HG02642 (cell line): ENCODE measurements around the gene PPP6C.
"Not testable (repeated sequence)": the region's sequence is repeated elsewhere in the genome, so short reads cannot be mapped to it uniquely, and the experiment has no call there.

ENCODE experiments used
- ATAC-seq: cut with Tn5 transposase; IDR thresholded peaks from one replicate; pipeline ENCODE4 v1.9.1; 2021; ENCODE audit warnings: mild to moderate bottlenecking; ENCODE audit not compliant: unreplicated experiment, poor library complexity

PPP6C gene

DNA sequence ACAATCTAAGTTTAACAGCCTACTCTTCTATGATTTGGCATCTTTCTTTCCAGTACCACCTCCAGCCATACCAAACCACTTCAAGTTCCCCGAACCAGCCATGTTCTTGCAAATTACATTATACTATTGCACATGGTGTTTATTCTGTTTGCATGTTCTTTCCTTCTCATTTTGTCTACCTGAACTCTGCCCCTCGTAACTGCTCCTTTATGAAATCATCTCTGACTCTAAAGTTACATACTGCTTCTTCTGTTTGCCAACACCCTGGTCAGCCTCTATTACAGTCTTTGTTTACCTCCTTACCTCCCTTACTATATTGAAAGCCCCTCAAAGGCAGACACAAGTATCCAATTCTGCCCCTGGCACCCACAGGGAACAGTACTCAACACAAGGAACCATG lies 6.0 kb downstream of the PPP6C start:
- ATAC-seq: no peak

DNA sequence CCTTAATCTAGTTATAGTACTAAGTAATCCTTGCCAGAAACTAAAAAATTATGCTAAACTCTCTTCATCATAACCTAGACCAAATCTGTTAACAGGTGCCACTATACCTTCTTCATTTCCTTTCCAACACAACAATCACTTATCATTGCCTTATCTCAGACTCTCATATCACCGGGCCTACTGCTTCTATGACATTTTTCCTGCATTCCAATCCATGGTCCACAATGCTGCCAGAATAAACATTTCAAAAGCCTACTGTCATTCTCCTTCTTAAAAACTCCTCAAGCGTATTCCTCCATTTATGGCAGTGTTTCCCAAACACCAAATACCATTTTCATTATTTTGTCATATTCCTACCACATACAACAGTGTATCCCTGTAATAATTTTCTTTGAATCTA lies 6.5 kb downstream of the PPP6C start:
- no peak for ATAC-seq

DNA sequence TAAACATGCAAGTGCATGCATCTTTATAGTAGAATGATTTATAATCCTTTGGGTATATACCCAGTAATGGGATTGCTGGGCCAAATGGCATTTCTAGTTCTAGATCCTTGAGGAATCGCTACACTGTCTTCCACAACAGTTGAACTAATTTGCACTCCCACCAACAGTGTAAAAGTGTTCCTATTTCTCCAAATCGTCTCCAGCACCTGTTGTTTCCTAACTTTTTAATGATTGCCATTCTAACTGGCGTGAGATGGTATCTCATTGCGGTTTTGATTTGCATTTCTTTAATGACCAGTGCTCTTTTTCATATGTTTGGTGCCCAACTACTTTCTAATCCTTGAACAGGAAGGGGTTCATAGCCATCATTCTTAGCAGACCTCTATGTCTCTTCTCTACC lies 7.8 kb downstream of the PPP6C start:
- not testable (repeated sequence) for ATAC-seq

DNA sequence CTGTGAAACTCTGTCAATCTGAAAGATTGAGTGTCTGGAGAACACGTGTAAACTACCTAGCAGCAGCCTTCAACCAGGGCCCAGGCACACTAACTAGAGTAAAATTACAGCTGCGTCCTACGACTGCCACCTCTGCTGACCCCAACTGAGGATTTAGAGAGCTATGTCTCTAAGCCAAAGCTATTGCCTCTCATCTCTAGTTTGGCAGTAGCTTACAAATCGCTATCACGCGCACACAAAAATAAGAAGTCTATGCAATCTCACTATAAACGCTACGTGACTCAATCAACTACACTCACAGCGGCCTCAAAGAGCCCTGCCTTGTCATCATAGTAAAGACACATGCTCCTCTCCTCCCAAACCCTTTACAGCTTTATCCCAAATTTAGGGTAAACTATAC lies 8.7 kb downstream of the PPP6C start:
- no peak for ATAC-seq

DNA sequence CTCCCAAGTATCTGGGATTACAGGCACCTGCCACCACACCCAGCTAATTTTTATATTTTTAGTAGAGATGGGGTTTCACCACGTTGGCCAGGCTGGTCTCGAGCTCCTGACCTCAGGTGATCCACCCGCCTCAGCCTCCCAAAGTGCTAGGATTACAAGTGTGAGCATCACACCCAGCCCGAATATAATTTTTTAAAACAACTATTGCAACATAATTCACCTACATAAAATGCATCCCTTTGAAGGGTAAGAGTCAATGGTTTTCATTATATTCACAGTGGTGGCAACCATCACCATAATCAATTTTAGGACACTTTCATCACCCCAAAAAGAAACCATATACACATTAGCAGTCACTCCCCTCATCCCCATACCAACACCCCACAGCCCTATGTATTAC lies 9.8 kb downstream of the PPP6C start:
- ATAC-seq: not testable (repeated sequence)

DNA sequence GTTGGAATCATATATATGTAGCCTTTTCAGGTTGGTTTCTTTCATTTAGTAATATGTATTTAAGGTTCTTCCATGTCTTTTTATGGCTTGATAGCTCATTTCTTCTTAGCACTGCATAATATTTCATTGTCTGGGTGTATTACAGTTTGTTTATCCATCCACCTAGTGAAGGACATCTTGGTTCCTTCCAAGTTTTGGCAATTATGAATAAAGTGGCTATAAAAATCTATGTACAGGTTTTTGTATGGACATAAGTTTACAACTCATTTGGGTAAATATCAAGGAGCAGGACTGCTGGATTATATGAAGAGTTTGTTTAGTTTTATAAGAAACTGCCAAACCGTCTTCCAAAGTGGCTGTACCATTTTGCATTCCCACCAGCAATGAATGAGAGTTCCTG lies 11.7 kb downstream of the PPP6C start:
- no peak for ATAC-seq

DNA sequence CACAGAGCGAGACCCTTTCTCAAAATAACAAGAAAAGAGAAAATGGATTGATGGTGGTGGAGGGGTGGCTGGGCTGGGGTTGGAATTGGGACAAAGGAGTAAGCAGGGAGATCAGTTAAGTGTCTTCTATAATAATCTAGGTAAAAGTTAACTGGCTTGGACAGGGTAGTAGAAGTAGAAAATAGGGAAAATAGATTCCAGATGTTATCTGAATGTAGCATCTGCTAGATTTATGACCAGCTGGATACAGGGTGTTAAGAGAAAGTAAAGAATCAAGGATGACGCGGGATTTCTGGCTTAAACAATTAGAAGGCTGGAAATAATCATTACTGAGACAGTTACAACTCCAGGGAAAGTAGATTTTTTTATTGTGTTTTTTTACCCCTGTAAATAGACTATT lies 13.0 kb downstream of the PPP6C start:
- ATAC-seq: no peak

DNA sequence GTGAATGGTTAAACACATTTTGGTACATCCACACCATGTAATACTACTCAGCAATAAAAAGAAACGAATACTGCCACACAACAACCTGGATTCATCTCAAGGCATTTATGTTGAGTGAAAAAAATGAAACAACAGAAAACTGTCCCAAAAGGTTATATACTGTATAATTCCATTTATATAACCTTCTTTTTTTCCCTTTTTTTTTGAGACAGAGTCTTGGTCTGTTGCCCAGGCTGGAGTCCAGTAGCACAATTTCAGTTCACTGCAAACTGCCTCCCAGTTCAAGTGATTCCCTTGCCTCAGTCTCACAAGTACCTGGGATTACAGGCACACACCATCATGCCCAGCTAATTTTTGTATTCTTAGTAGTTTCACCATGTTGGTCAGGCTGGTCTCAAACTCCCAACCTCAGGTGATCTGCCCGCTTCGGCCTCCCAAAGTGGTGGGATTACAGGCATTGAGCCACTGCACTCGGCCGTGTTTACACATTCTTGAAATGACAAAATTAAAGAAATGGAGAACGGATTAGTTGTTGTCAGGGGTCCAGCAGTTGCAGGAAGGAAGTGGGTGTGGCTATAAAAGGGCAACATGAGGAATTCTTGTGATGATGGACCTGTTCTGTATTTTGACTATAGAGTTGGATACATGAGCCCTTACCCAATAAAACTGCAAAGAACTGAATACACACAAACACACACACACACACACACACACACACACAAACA lies 17.4 kb downstream of the PPP6C start:
- no peak for ATAC-seq

DNA sequence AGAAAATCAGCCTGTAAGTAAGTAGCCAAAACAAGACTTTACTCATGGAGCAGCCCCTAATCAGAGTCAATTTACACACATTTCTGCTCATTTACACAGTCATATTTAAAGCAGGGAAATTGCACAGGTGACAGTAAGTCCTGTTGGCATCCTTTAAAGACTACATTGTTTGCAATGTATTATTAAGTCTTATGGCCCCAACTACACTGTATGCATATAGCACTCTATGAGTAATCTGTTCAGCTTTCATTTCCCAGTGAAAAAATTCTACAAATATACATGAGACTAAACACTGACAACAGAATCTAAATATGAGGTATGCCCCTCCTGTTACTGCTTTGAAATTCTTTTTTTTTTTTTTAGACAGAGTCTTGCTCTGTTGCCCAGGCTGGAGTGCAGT lies 19.7 kb downstream of the PPP6C start:
- ATAC-seq: no peak

DNA sequence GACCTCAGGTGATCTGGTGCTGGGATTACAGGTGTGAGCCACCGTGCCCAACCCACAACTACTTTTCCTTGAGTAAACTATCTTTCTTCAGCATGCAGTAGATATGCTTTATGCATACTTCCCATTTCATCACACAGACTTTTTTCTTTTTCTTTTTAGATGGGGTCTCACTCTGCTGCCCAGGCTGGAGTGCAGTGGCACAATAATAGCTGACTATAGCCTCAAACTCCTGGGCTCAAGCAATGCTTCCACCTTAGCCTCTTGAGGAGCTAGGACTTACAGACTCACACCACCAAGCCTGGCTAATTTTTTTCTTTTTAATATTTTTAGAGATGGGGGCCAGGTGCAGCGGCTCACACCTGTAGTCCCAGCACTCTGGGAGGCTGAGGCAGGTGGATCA lies 22.8 kb downstream of the PPP6C start:
- ATAC-seq: no peak

DNA sequence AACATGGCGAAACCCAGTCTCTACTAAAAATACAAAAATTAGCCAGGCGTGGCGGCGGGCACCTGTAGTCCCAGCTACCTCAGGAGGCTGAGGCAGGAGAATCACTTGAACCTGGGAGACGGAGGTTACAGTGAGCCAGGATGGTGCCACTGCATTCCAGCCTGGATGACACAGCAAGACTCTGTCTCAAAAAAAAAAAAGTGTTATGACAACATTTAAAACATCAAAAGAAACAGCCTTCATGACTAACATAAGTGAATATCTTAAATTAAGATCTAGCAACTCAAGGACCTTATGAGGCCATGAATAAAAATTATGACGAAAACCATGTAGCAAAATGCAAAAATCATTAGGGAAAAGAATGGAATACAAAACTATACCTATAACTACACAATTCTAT lies 26.7 kb downstream of the PPP6C start:
- not testable (repeated sequence) for ATAC-seq

DNA sequence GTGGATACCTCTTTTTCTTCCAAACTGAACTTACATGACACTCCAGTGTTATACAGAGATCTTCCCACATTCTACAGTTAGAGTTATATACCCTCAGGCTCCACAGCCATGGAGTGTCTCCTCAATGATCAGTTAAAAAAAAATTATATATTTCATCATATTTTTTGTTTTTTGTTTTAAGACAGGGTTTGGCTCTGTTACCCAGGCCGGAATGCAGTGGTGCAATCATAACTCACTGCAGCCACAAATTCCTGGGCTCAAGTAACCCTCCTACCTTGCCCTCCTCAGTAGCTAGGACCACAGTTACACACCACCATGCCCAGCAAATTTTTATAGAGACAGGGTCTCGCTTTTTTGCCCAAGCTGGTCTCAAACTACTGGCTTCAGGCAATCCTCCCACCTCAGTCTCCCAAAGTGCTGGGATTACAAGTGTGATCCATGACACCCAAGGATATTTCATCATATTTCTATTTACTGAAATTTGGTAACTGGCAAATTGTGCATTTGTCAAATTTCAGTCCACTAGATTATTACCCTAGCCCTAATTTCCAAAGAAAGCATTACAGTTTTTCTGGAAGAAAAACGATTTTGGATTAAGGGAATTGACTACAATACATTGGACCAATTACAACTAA lies 28.2 kb downstream of the PPP6C start:
- no peak for ATAC-seq

DNA sequence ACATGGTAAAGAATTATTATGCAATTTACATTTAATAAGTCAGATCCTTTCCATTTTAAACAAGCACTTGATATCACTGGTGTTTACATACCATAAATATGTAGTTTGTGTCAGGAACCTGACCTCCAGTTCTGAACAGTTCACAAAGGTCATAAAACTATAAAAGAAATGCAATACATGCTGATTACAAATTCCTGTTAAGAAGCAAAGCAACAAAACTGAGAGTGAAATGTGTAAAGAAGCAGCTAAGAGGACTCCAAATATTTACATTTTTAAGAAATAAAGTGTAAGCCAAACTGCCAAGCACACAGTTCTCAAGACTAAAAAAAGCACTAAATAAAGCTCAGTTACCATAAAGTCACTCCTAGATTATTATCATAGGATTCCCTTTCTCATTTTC lies 28.9 kb downstream of the PPP6C start:
- ATAC-seq: no peak

DNA sequence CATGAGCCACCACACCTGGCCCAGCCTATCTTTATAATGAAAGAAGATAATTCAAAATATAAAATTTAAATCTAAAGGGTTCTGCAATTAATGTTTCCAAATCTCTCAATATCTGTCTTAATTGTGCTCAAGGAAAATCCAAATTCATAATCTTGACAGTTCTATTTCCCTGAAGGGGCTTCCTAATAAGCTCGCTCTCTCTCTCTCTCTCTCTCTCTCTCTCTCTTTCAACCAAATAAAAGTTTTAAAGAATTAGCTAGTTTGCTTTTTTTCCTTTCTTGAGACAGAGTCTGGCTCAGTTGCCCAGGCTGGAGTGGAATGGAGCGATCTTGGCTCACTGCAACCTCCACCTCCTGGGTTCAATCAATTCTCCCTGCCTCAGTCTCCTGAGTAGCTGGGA lies 33.1 kb downstream of the PPP6C start:
- no peak for ATAC-seq

DNA sequence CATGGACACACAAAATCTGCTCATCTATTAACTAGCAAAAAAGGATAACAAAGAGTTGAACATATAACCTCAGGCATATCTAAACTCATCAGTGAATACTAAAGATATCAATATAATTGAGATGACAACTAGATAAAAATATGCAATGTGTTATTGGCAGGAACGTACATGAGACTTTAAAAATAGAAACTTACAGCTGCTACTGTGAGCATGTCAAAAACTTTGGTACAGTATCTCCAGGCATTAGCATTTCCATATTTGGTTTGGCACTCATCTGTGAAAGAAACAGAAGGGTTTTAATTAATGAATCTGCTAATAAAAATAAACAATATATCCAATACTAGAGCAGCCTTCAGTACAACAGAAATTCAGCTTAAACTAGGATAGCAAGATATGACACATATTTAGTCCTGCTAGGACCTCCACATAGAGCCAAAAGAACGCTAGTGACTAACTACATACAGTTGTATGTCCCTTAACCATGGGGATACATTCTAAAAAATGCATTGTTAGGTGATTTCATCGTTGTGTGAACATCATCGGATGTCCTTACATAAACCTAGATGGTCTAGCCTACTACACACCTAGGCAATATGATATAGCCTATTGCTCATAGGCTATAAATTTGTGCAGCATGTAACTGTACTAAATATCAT lies 35.8 kb downstream of the PPP6C start:
- ATAC-seq: no peak

DNA sequence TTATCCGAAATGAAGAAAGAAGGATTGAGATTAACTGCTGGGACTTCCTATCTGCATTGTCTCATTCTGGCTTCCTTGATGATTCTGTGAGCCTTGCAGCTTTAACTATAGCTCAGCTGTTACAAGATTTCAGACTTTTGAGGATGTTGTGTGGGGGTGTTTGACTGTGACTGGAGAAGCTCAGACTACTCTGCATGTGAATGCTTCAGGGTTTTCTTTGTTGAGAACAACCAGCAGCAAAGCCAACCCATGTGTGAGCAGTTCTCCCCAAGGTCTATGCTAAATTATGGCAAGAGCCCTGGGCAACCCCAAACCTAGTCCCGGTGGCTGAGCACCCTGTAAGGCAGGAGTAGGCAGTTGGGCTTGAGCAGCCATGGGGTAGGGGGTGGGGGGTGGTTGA lies 37.9 kb downstream of the PPP6C start:
- no peak for ATAC-seq

DNA sequence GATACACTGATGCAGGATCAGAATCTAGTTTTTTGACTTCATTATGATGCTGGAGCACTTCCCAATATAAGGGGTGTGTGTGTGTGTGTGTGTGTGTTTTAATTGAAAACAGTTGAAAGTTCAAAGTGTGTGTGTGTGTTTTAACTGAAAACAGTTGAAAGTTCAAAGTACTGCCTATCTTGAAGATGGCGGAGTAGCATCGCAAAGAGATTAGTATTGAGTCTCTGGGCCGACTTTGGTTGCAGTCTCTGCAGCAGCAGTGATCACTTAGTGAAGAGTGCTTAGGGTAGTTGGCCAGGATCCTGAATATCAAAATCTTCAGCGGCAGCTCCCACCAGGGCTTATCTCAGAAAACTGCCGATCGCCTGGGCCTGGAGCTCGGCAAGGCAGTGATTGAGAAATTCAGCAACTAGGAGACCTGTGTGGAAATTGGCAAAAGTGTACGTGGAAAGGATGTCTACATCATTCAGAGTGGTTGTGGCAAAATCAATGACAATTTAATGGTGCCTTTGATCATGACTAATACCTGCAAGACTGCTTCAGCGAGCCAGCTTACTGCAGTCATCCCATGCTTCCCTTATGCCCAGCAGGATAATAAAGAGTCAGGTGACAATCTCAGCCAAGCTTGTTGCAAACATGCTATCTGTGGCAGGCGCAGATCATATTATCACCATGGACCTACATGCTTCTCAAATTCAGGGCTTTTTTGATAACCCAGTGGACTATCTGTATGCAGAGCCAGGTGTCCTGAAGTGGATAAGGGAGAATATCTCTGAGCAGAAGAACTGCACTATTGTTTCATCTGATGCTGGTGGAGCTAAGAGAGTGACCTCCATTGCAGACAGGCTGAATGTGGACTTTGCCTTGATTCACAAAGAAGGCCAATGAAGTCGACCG lies 39.0 kb downstream of the PPP6C start:
- no peak for ATAC-seq

DNA sequence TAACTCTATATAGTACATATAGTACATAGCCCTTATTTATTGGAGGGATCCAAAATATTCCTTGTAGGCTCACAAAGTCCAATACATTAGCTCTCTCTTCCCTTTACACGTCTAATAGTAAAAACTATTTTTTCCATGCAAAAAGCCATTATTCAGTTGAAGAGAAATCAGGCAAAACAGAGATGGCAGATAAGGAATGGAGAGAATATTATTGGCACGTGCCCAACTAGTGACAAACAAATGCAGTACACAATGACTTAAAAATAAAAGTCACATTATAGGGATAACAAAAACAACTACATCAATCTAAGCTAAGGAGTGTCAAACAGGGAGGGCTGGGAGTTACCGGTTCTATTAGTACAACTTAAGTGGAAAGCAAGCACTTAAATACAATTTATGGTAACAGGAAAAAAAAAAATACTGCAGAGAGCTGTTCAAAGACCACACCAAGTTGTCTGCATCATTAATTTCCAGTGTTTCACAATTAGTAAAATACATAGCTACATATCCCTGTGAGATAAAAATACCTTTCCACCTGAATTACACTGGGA lies 42.1 kb downstream of the PPP6C start:
- ATAC-seq: no peak

DNA sequence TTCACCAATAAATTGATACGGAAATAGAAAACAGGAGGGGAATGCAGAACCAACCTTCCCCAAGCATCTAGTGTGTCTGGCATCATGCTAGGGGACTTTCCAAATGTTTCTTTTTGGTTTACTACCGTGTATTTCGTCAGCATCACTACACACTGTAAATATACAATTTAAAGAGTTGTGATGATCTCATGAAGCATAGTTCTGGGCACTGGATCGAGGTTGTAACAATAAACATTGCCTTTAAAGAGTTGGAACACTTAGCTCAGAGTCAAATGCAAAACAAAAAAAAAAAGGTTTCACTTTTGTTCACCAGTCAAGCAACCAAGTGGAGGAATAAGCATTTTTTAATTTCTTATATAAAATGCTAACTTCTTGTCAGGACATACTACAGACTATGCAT lies 43.4 kb downstream of the PPP6C start:
- ATAC-seq: no peak

DNA sequence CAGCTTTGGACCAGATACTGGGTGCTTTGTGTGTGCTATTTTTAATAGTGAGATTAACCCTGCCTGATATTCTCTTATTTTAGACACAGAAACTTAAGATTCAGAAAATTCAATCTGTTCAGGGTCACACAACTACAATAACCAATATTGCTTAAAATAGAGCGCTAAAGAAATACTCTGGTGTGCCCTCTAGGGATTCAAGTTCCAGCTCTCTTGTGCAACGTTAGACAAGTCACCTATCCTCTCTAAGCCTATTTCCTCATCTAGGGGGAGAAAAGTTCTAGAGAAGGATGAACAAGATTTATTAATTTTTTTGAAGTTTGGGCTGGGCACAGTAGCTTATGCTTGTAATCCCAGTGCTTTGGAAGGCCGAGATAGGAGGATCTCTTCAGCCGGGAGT lies 44.2 kb downstream of the PPP6C start:
- ATAC-seq: no peak
